Measurements from ENCODE around the gene GLRX. TPM values are rescaled to one million over a fixed set of nuclear protein-coding genes. Genes with fewer than 3 reads are reported as not detected.
"Not testable (repeated sequence)": the region's sequence is repeated elsewhere in the genome, so short reads cannot be mapped to it uniquely, and the experiment has no call there.

The GLRX gene
- total RNA-seq (2021; fragmentation: NEBNext Ultra II Directional; extraction: Animal tissue kit (Norgen Biotek cat#: 25700)): 100 to 1,000 TPM; 139 to 183 (median 150) TPM
- long read RNA-seq, transcript GLRX-201 (3 exons, 1,211 nt): major isoform, 287 of 324 reads
- long read RNA-seq, transcript GLRX-202 (3 exons, 1,366 nt): minor isoform, 13 of 324 reads
- long read RNA-seq, partial matches to known transcripts: 0 of 324 reads
- long read RNA-seq, other reads (novel, unspliced or antisense): 19 of 324 reads

- Mint-ChIP-seq H3K27me3 (ENCODE audit: insufficient read depth) (peaks cover 2% of the 10 kb centered on the region; the same call in 1 of the 2 replicates), H3K4me1 (ENCODE audit: low read depth) (peaks cover 65% of the 10 kb centered on the region), H3K9me3 (no peaks in the 10 kb centered on the region), H3K4me3 (peak within 1 kb of the TSS; percentile 96), H3K27ac (peak within 1 kb of the TSS; percentile 97), H3K36me3 (ENCODE audit: low read depth) (peaks cover 21% of the 10 kb centered on the region)
- DNase-seq: peak; percentile 98
- TF ChIP-seq, protein P1, sequence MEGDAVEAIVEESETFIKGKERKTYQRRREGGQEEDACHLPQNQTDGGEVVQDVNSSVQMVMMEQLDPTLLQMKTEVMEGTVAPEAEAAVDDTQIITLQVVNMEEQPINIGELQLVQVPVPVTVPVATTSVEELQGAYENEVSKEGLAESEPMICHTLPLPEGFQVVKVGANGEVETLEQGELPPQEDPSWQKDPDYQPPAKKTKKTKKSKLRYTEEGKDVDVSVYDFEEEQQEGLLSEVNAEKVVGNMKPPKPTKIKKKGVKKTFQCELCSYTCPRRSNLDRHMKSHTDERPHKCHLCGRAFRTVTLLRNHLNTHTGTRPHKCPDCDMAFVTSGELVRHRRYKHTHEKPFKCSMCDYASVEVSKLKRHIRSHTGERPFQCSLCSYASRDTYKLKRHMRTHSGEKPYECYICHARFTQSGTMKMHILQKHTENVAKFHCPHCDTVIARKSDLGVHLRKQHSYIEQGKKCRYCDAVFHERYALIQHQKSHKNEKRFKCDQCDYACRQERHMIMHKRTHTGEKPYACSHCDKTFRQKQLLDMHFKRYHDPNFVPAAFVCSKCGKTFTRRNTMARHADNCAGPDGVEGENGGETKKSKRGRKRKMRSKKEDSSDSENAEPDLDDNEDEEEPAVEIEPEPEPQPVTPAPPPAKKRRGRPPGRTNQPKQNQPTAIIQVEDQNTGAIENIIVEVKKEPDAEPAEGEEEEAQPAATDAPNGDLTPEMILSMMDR (IDR thresholded peaks at IDR 0.05): no peak
These were observed at the start of gene GLRX for GRCh38 chr5:95822542-95823181. Gene GLRX, minus strand, starts transcription at chr5:95822726. Its CDS starts 64 bp downstream, at chr5:95822662.

GRCh38 chr5:95871146-95871806, 48.8 kb upstream of the GLRX start:
- Mint-ChIP-seq H3K27ac (peak overlapping the region; percentile 84), H3K9me3 (no peaks in the 10 kb centered on the region), H3K4me1 (ENCODE audit: low read depth) (peaks cover 64% of the 10 kb centered on the region), H3K27me3 (ENCODE audit: insufficient read depth) (peaks cover 23% of the 10 kb centered on the region), H3K4me3 (no peak overlapping the region; the same call in 1 of the 2 replicates), H3K36me3 (ENCODE audit: low read depth) (peaks cover 6% of the 10 kb centered on the region)
- DNase-seq: no peak
- TF ChIP-seq, protein P1 (IDR thresholded peaks at IDR 0.05): no peak

- Mint-ChIP-seq H3K36me3 (ENCODE audit: low read depth) (peaks cover 6% of the 10 kb centered on the region), H3K4me1 (ENCODE audit: low read depth) (peaks cover 75% of the 10 kb centered on the region), H3K4me3 (peak overlapping the region; percentile 25; the same call in 1 of the 2 replicates), H3K27me3 (ENCODE audit: insufficient read depth) (peaks cover 18% of the 10 kb centered on the region), H3K27ac (peak overlapping the region; percentile 84), H3K9me3 (no peaks in the 10 kb centered on the region; the same call in 1 of the 2 replicates)
- TF ChIP-seq, protein P1 (IDR thresholded peaks at IDR 0.05): no peak
- peak; percentile 65 for DNase-seq
These were observed 47.7 kb upstream of the GLRX start for GRCh38 chr5:95870105-95870672.

GRCh38 chr5:95869173-95869855, 46.8 kb upstream of the GLRX start:
- not testable (repeated sequence) for H3K4me3 Mint-ChIP-seq; H3K36me3 Mint-ChIP-seq (ENCODE audit: low read depth); DNase-seq; H3K9me3 Mint-ChIP-seq
- Mint-ChIP-seq H3K27me3 (ENCODE audit: insufficient read depth) (peaks cover 18% of the 10 kb centered on the region), H3K27ac (peak overlapping the region; percentile 64), H3K4me1 (ENCODE audit: low read depth) (peaks cover 84% of the 10 kb centered on the region)

DNA sequence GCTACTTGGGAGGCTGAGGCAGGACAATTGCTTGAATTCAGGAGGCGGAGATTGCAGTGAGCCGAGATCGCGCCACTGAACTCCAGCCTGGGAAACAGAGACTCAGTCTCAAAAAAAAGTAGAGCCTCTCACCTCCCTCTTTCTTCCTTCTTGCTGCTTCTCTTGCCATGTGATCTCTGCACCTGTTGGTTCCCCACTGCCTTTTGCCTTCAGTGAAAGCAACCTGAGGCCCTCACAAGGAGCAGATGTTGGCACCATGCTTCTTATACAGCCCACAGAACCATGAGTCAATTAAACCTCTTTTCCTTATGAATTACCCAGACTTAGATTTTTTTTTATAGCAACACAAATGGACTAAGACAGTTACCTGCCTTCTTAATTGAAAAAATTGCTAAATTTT, 45.6 kb upstream of the GLRX start:
- H3K9me3 Mint-ChIP-seq: no peaks in the 10 kb centered on the region; the same call in 1 of the 2 replicates
- TF ChIP-seq, protein P1 (IDR thresholded peaks at IDR 0.05): no peak
- peaks cover 19% of the 10 kb centered on the region for H3K27me3 Mint-ChIP-seq (ENCODE audit: insufficient read depth)
- no peak overlapping the region; the same call in 1 of the 2 replicates for H3K4me3 Mint-ChIP-seq
- peaks cover 6% of the 10 kb centered on the region for H3K36me3 Mint-ChIP-seq (ENCODE audit: low read depth)
- peak overlapping the region; percentile 44 for H3K27ac Mint-ChIP-seq
- H3K4me1 Mint-ChIP-seq (ENCODE audit: low read depth): peaks cover 95% of the 10 kb centered on the region
- no peak for DNase-seq

All from HFFc6 (cell line).